SK-N-SH (cell line): ENCODE measurements around the gene NEK2.

Source experiments
- CTCF ChIP-seq: fragments of 200-600 bp; sonication (generic); IDR thresholded peaks from 2 replicates; pipeline ENCODE4 v1.6.1; 2017; ENCODE audit warnings: antibody characterized with exemption, mild to moderate bottlenecking, moderate library complexity
- RFX5 ChIP-seq: IDR thresholded peaks from 2 replicates; pipeline ENCODE4 v1.6.1; 2012; ENCODE audit warnings: mild to moderate bottlenecking, improper control_type of control experiment, low read length
- ZBTB33 ChIP-seq: IDR thresholded peaks from 2 replicates; pipeline ENCODE4 v1.4.0; 2012; ENCODE audit warnings: low read depth, borderline replicate concordance

DNA sequence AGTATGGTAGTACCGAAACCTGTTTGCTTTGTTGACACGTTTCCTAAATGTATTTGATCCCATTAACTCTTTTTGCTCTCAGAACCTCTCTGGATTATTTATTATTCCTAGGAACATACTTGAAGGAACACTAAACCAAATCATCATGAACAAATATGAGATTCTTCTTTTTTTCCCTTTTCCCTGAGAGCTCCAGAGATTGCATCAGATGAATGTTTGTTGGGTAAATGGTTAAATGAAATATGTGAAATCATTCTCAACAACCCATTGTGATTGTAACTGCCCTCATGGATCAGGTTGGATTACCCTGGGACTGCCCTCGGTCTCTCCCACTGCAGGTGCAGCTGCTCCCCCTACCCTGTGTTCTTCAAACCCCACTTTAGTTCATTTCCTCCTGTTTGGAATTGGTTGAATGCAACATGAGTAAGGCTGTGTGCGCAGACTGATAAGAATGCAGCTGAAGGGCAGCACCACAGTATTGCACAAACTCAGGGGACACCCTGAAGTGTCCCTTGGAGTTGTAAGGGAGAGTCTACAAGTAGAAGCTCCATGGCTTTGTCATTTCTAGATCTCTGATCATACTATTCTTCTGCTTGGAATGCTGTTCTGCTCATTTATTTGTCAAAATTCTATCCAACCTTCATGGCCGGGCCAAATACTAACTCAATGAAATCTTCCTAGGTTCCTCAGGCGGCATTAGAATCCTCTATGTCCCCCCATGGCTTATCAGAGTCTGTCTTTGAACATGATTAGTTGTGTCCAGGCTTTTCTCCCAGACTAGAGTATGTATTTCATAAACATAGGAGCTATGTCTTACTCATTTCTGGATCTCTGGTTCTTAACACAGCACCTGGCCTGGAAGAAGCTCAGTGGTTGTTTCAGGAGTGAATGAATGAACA is 47.1 kb upstream of the NEK2 start:
- TF ChIP-seq CTCF (no peak), RFX5 (no peak), ZBTB33 (no peak)
